ENCODE data around the gene HSBP1.

Gene HSBP1

GRCh38 chr16:83804366-83804765, 3.4 kb upstream of the HSBP1 start:
- no peak for DNase-seq

GRCh38 chr16:83806036-83806435, 1.7 kb upstream of the HSBP1 start:
- DNase-seq: no peak

- no peak for DNase-seq
Measured at GRCh38 chr16:83806731-83807130, 1.0 kb upstream of the HSBP1 start.

- DNase-seq: no peak
Measured at GRCh38 chr16:83807327-83807709, 460 bp upstream of the HSBP1 start.

GRCh38 chr16:83808573-83809014, 816 bp downstream of the HSBP1 start:
- DNase-seq: no peak

- no peak for DNase-seq
Measured at GRCh38 chr16:83809092-83809491, 1.3 kb downstream of the HSBP1 start.

GRCh38 chr16:83810901-83811300, 3.1 kb downstream of the HSBP1 start:
- DNase-seq: no peak

- no peak for DNase-seq
Measured at GRCh38 chr16:83813823-83814658, 6.3 kb downstream of the HSBP1 start.

GRCh38 chr16:83814659-83814985, 6.8 kb downstream of the HSBP1 start:
- no peak for DNase-seq

GRCh38 chr16:83817022-83817421, 9.2 kb downstream of the HSBP1 start:
- no peak for DNase-seq

- DNase-seq: no peak
Measured at GRCh38 chr16:83818276-83818675, 10.5 kb downstream of the HSBP1 start.

- no peak for DNase-seq
Measured at GRCh38 chr16:83819361-83819760, 11.6 kb downstream of the HSBP1 start.

GRCh38 chr16:83826146-83826913, 18.6 kb downstream of the HSBP1 start:
- peak; percentile 58 to 75 (median 74) for DNase-seq

GRCh38 chr16:83830091-83830768, 22.5 kb downstream of the HSBP1 start:
- DNase-seq: no peak

- DNase-seq: no peak
Measured at GRCh38 chr16:83830769-83831455, 23.1 kb downstream of the HSBP1 start.

GRCh38 chr16:83831456-83831987, 23.7 kb downstream of the HSBP1 start:
- DNase-seq: no peak

- DNase-seq: no peak
Measured at GRCh38 chr16:83833921-83834320, 26.1 kb downstream of the HSBP1 start.

GRCh38 chr16:83835586-83836566, 28.1 kb downstream of the HSBP1 start:
- DNase-seq: no peak

GRCh38 chr16:83837566-83837965, 29.8 kb downstream of the HSBP1 start:
- DNase-seq: no peak

GRCh38 chr16:83838151-83838550, 30.4 kb downstream of the HSBP1 start:
- no peak for DNase-seq

GRCh38 chr16:83839561-83839960, 31.8 kb downstream of the HSBP1 start:
- DNase-seq: no peak
